K562 (cell line): ENCODE measurements around the gene FFAR1. TPM values are rescaled to one million over a fixed set of nuclear protein-coding genes. Genes with fewer than 3 reads are reported as not detected.

Source experiments
- CBX2 ChIP-seq: fragments of 200-600 bp; sonication (generic); IDR thresholded peaks from one replicate; pipeline ENCODE4 v1.6.1; 2012; ENCODE audit warnings: mild to moderate bottlenecking, low read length, inconsistent platforms; ENCODE audit not compliant: insufficient read depth, poor library complexity, severe bottlenecking
- CBX5 ChIP-seq: IDR thresholded peaks from 2 replicates; pipeline ENCODE4 v1.6.1; 2014; ENCODE audit warnings: low read depth, borderline replicate concordance
- CSDE1 ChIP-seq, 2 experiments: fragments of 450-650 bp; IDR thresholded peaks; 2 replicates each; pipeline ENCODE4 v1.6.1; 2016; ENCODE audit warnings: mild to moderate bottlenecking in 1 of 2
- EWSR1 ChIP-seq: fragments of 450-650 bp; IDR thresholded peaks from 2 replicates; pipeline ENCODE4 v1.6.1; 2018; ENCODE audit warnings: borderline replicate concordance, mild to moderate bottlenecking, low read depth, moderate library complexity; ENCODE audit not compliant: partially characterized antibody
- HMGN3 ChIP-seq: IDR thresholded peaks from 2 replicates; pipeline ENCODE4 v1.6.1; 2011; ENCODE audit warnings: borderline replicate concordance, low read depth, mild to moderate bottlenecking, mixed read lengths, low read length; ENCODE audit not compliant: insufficient read length; ENCODE audit errors: extremely low read depth
- KAT7 ChIP-seq: sonication (generic); formaldehyde crosslinking; IDR thresholded peaks from 2 replicates; pipeline ENCODE4 v1.8.0; 2022; ENCODE audit warnings: missing genetic modification reagents, mild to moderate bottlenecking, borderline replicate concordance
- L3MBTL2 ChIP-seq: fragments of 450-650 bp; IDR thresholded peaks from 2 replicates; pipeline ENCODE4 v1.6.1; 2016; ENCODE audit warnings: mild to moderate bottlenecking, moderate library complexity
- LCOR ChIP-seq: sonication (generic); formaldehyde crosslinking; IDR thresholded peaks from 2 replicates; pipeline ENCODE4 v1.8.0; 2022; ENCODE audit warnings: mild to moderate bottlenecking, missing genetic modification reagents
- MAFF ChIP-seq: IDR thresholded peaks from 2 replicates; pipeline ENCODE4 v1.6.1; 2012; ENCODE audit warnings: low read length, improper control_type of control experiment
- NRF1 ChIP-seq, 2 experiments: fragments of 450-650 bp; IDR thresholded peaks in 1 of 2; conservative IDR thresholded peaks in 1 of 2; 2 replicates each; pipeline ENCODE4 v1.6.1; 2014; ENCODE audit warnings: mild to moderate bottlenecking in 2 of 2
- RAD51 ChIP-seq: fragments of 450-650 bp; IDR thresholded peaks from 2 replicates; pipeline ENCODE4 v1.7.1; 2016; ENCODE audit warnings: low read depth, mild to moderate bottlenecking, borderline replicate concordance
- RCOR1 ChIP-seq, 2 experiments: IDR thresholded peaks; 2 replicates each; pipeline ENCODE4 v1.6.1; 2012; ENCODE audit warnings: low read depth in 2 of 2, low read length in 2 of 2, borderline replicate concordance in 1 of 2, improper control_type of control experiment in 1 of 2
- RFX1 ChIP-seq: fragments of 450-650 bp; IDR thresholded peaks from 2 replicates; pipeline ENCODE4 v1.6.1; 2016; ENCODE audit warnings: mild to moderate bottlenecking, moderate library complexity
- RFX7 ChIP-seq: fragments of 250-450 bp; sonication (Bioruptor Pico); IDR thresholded peaks from 2 replicates; pipeline ENCODE4 v1.5.1; 2021; ENCODE audit warnings: mild to moderate bottlenecking
- SAFB2 ChIP-seq: fragments of 200-400 bp; formaldehyde crosslinking; IDR thresholded peaks from 2 replicates; pipeline ENCODE4 v1.6.1; 2018; ENCODE audit warnings: borderline replicate concordance, low read length, low read depth, moderate library complexity; ENCODE audit not compliant: severe bottlenecking
- SMARCA5 ChIP-seq: fragments of 450-650 bp; IDR thresholded peaks from 2 replicates; pipeline ENCODE4 v1.6.1; 2016
- STAT5B ChIP-seq: fragments of 250-450 bp; sonication (Bioruptor Pico); IDR thresholded peaks from 2 replicates; pipeline ENCODE4 v1.8.0; 2021; ENCODE audit warnings: mild to moderate bottlenecking, inconsistent platforms
- TEAD1 ChIP-seq, 2 experiments: fragments of 450-650 bp in 1 of 2; sonication (generic) in 1 of 2; formaldehyde crosslinking; IDR thresholded peaks; 2 replicates each; pipeline versions ENCODE4 v1.4.0 to v1.8.0; 2020 to 2022; ENCODE audit warnings: mild to moderate bottlenecking in 2 of 2, missing genetic modification reagents in 1 of 2
- ZBTB8A ChIP-seq: fragments of 450-650 bp; IDR thresholded peaks from 2 replicates; pipeline ENCODE4 v1.6.1; 2018; ENCODE audit warnings: mild to moderate bottlenecking, moderate library complexity; ENCODE audit not compliant: partially characterized antibody
- ZNF140 ChIP-seq: fragments of 250-450 bp; sonication (Bioruptor Pico); IDR thresholded peaks from 2 replicates; pipeline ENCODE4 v1.8.0; 2021; ENCODE audit warnings: moderate library complexity, mild to moderate bottlenecking, inconsistent platforms
- ZNF3 ChIP-seq: fragments of 250-450 bp; sonication (Bioruptor Pico); IDR thresholded peaks from 2 replicates; pipeline ENCODE4 v1.5.0; 2021; ENCODE audit warnings: mild to moderate bottlenecking, moderate library complexity
- ZNF77 ChIP-seq: fragments of 250-450 bp; sonication (Bioruptor Pico); IDR thresholded peaks from 2 replicates; pipeline ENCODE4 v1.5.0; 2020
- polyA plus RNA-seq, 8 experiments: library from polyadenylated mRNA; depleted of rRNA in 4 of 8; stranded (reverse) in 5 of 8; unstranded in 3 of 8; fragments of >200 nt; fragmentation: Nextera tagmentation in 2 of 8; fragmentation: Illumina TruSeq in 1 of 8; extraction: Ambion mirVana in 2 of 8; extraction: Trizol in 1 of 8; gene quantifications; 2 replicates each; pipeline versions ENCODE4 v1.2.1 to v1.2.3, GENCODE V29; 2011 to 2014; ENCODE audit warnings: inconsistent platforms in 1 of 8, missing spikeins in 1 of 8
- total RNA-seq, 7 experiments: library from RNA; depleted of rRNA in 6 of 7; stranded (reverse); fragments of >200 nt in 6 of 7; fragmentation: Illumina TruSeq in 2 of 7; extraction: Trizol in 2 of 7; gene quantifications; 2 replicates each; pipeline versions ENCODE4 v1.2.1 to v1.2.3, GENCODE V29; 2011 to 2021; ENCODE audit warnings: low replicate concordance in 1 of 7
- TF ChIP-seq, protein P1 (sequence below): fragments of 250-450 bp; sonication (Bioruptor Pico); IDR thresholded peaks from 2 replicates; pipeline ENCODE4 v1.5.0; 2020; ENCODE audit warnings: mild to moderate bottlenecking, borderline replicate concordance
- TF ChIP-seq, protein P2 (sequence below): sonication (generic); formaldehyde crosslinking; IDR thresholded peaks from 2 replicates; pipeline ENCODE4 v1.8.1; 2023; ENCODE audit warnings: mild to moderate bottlenecking, missing genetic modification reagents, moderate library complexity
- TF ChIP-seq, protein P3 (sequence below): sonication (generic); formaldehyde crosslinking; IDR thresholded peaks from 2 replicates; pipeline ENCODE4 v1.8.0; 2022; ENCODE audit warnings: mild to moderate bottlenecking, low read depth, missing genetic modification reagents

FFAR1 gene
- total and polyA plus RNA-seq, 9 of the 15 experiments (the other 6 are each of a cell fraction or from before 2014, with no cell fraction given) = not detected

DNA sequence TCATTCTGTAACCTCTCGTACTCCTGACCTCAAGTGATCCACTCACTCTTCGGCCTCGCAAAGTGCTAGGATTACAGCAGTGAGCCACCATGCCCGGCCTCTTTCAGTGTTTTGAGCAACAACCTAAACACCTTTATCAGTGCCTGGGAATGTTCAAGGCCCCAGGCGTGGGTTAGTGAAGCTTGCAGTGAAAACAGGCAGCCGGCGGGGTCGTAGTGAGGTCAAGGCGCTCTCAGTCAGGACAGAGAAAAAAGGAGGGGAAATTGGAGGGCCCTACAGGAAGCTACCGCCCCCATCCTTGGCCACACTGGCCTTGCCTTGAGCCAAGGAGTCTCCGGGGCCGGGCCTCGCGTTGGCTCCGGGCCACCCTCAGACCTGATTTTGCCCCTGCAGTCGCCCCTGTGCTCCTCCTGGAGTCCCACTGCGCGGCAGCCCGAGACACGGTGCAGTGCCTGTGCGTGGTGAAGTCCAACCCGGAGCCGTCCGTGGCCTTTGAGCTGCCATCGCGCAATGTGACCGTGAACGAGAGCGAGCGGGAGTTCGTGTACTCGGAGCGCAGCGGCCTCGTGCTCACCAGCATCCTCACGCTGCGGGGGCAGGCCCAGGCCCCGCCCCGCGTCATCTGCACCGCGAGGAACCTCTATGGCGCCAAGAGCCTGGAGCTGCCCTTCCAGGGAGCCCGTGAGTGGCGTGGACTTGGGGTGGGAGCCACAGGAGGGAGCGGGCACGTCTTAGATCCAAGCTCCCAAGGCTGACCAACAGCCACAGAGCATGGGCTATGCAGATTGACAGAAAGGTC lies 38.0 kb upstream of the FFAR1 start (continued):
- TF ChIP-seq, protein P1, sequence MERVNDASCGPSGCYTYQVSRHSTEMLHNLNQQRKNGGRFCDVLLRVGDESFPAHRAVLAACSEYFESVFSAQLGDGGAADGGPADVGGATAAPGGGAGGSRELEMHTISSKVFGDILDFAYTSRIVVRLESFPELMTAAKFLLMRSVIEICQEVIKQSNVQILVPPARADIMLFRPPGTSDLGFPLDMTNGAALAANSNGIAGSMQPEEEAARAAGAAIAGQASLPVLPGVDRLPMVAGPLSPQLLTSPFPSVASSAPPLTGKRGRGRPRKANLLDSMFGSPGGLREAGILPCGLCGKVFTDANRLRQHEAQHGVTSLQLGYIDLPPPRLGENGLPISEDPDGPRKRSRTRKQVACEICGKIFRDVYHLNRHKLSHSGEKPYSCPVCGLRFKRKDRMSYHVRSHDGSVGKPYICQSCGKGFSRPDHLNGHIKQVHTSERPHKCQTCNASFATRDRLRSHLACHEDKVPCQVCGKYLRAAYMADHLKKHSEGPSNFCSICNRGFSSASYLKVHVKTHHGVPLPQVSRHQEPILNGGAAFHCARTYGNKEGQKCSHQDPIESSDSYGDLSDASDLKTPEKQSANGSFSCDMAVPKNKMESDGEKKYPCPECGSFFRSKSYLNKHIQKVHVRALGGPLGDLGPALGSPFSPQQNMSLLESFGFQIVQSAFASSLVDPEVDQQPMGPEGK = no peak
- no peak for TF ChIP-seq EWSR1
- no peak for TF ChIP-seq SAFB2
- TF ChIP-seq, protein P2, sequence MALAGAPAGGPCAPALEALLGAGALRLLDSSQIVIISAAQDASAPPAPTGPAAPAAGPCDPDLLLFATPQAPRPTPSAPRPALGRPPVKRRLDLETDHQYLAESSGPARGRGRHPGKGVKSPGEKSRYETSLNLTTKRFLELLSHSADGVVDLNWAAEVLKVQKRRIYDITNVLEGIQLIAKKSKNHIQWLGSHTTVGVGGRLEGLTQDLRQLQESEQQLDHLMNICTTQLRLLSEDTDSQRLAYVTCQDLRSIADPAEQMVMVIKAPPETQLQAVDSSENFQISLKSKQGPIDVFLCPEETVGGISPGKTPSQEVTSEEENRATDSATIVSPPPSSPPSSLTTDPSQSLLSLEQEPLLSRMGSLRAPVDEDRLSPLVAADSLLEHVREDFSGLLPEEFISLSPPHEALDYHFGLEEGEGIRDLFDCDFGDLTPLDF (CRISPR knock-in tag) = peak; percentile 59; the same call in 1 of the 2 replicates
- no peak for TF ChIP-seq MAFF
- no peak for TF ChIP-seq LCOR (CRISPR knock-in tag)
- no peak for TF ChIP-seq HMGN3
- TF ChIP-seq ZNF3 (CRISPR knock-in tag) = no peak
- no peak for TF ChIP-seq CBX2
- TF ChIP-seq NRF1 (conservative IDR thresholded peaks at IDR 0.05 in 1 of 2, IDR thresholded peaks at IDR 0.05 in 1 of 2) = peak in 1 of 2 experiments; percentile 47; a peak in 2 of 4 replicates
- TF ChIP-seq TEAD1 (CRISPR knock-in tag; IDR thresholded peaks at IDR 0.05) = 0 out of 4 replicates have a peak, but pooled peaks of 1 of the 2 experiments have one; percentile 15
- TF ChIP-seq CSDE1 (IDR thresholded peaks at IDR 0.05) = no peak
- TF ChIP-seq KAT7 (CRISPR knock-in tag) = no peak
- no peak for TF ChIP-seq CBX5
- TF ChIP-seq STAT5B = no peak
- TF ChIP-seq L3MBTL2 = peak; percentile 99
- no peak for TF ChIP-seq SMARCA5
- no peak for TF ChIP-seq RFX1
- no peak for TF ChIP-seq ZNF140
- TF ChIP-seq RFX7 = no peak
- TF ChIP-seq ZNF77 (CRISPR knock-in tag) = 0 out of 2 replicates have a peak, but pooled peaks have one; percentile 57
- no peak for TF ChIP-seq RAD51
- TF ChIP-seq, protein P3, sequence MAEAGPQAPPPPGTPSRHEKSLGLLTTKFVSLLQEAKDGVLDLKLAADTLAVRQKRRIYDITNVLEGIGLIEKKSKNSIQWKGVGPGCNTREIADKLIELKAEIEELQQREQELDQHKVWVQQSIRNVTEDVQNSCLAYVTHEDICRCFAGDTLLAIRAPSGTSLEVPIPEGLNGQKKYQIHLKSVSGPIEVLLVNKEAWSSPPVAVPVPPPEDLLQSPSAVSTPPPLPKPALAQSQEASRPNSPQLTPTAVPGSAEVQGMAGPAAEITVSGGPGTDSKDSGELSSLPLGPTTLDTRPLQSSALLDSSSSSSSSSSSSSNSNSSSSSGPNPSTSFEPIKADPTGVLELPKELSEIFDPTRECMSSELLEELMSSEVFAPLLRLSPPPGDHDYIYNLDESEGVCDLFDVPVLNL (CRISPR knock-in tag) = no peak
- TF ChIP-seq RCOR1 (IDR thresholded peaks at IDR 0.05; ENCODE audit: borderline replicate concordance in 1 of 2, low read depth in 2 of 2, low read length in 2 of 2) = peak in 1 of 2 experiments; percentile 75; a peak in 2 of 4 replicates
- TF ChIP-seq ZBTB8A = no peak
